Tibial nerve (tissue), 3 donors: Measurements from ENCODE around the gene SRI.

Experiments used
- CTCF ChIP-seq, 5 experiments: fragments of 200-600 bp in 3 of 5; fragments of 450-650 bp in 2 of 5; sonication (generic) in 3 of 5; IDR thresholded peaks; one replicate each; pipeline ENCODE4 v1.5.1; 2016 to 2019; ENCODE audit warnings: antibody characterized with exemption in 5 of 5, mild to moderate bottlenecking in 3 of 5, moderate library complexity in 2 of 5
- POLR2A ChIP-seq, 2 donors: fragments of 450-650 bp; IDR thresholded peaks; one replicate each; pipeline ENCODE4 v1.6.1; 2017; ENCODE audit warnings: antibody characterized with exemption in 2 of 2, mild to moderate bottlenecking in 2 of 2, moderate library complexity in 2 of 2

GRCh38 chr7:88268858-88269257, 49.0 kb upstream of the SRI start:
- TF ChIP-seq CTCF (IDR thresholded peaks at IDR 0.05), result no peak
- no peak for TF ChIP-seq POLR2A (IDR thresholded peaks at IDR 0.05)
